HepG2 (cell line): ENCODE measurements around the gene POLR1H. TPM values are rescaled to one million over a fixed set of nuclear protein-coding genes. Genes with fewer than 3 reads are reported as not detected.
A peak's percentile ranks its signal among the peaks of the same experiment; 100 is the strongest.

ENCODE experiments used
- AHDC1 ChIP-seq: sonication (generic); formaldehyde crosslinking; IDR thresholded peaks from 2 replicates; pipeline ENCODE4 v1.5.1; 2020; ENCODE audit warnings: mild to moderate bottlenecking, missing genetic modification reagents, borderline replicate concordance
- DR1 ChIP-seq: sonication (generic); formaldehyde crosslinking; IDR thresholded peaks from 2 replicates; pipeline ENCODE4 v1.8.0; 2021; ENCODE audit warnings: mild to moderate bottlenecking, missing genetic modification reagents, inconsistent platforms
- GTF2F1 ChIP-seq: fragments of 150-350 bp; IDR thresholded peaks from 2 replicates; pipeline ENCODE4 v1.6.1; 2014; ENCODE audit warnings: low read length
- HMG20B ChIP-seq: conservative IDR thresholded peaks from 2 replicates; pipeline ENCODE4 v1.6.1; 2016; ENCODE audit warnings: missing genetic modification reagents, missing compliant biosample characterization
- KDM4B ChIP-seq: sonication (generic); formaldehyde crosslinking; IDR thresholded peaks from 2 replicates; pipeline ENCODE4 v1.4.0; 2020; ENCODE audit warnings: missing genetic modification reagents
- KDM5A ChIP-seq: fragments of 200-600 bp; sonication (generic); IDR thresholded peaks from 2 replicates; pipeline ENCODE4 v1.7.0; 2018; ENCODE audit warnings: antibody characterized with exemption, mild to moderate bottlenecking, low read length, borderline replicate concordance
- MIER2 ChIP-seq: IDR thresholded peaks from 2 replicates; pipeline ENCODE4 v1.6.1; 2016; ENCODE audit warnings: missing biosample characterization, missing genetic modification reagents
- MYC ChIP-seq: sonication (generic); formaldehyde crosslinking; IDR thresholded peaks from 2 replicates; pipeline ENCODE4 v1.9.0; 2021; ENCODE audit warnings: missing genetic modification reagents, borderline replicate concordance
- NCOR1 ChIP-seq: fragments of 200-600 bp; sonication (generic); IDR thresholded peaks from 2 replicates; pipeline ENCODE4 v1.7.0; 2017; ENCODE audit warnings: antibody characterized with exemption, low read length, borderline replicate concordance
- ONECUT2 ChIP-seq: sonication (generic); formaldehyde crosslinking; IDR thresholded peaks from 2 replicates; pipeline ENCODE4 v1.4.0; 2020; ENCODE audit warnings: missing genetic modification reagents
- RXRA ChIP-seq: sonication (generic); formaldehyde crosslinking; IDR thresholded peaks from 2 replicates; pipeline ENCODE4 v1.5.1; 2020; ENCODE audit warnings: missing genetic modification reagents
- TBP ChIP-seq: sonication (generic); formaldehyde crosslinking; IDR thresholded peaks from 2 replicates; pipeline ENCODE4 v1.5.0; 2020; ENCODE audit warnings: missing genetic modification reagents
- TCF7 ChIP-seq: sonication (generic); IDR thresholded peaks from 2 replicates; pipeline ENCODE4 v1.6.1; 2016; ENCODE audit warnings: antibody characterized with exemption, low read depth
- ZNF12 ChIP-seq: sonication (generic); formaldehyde crosslinking; IDR thresholded peaks from 2 replicates; pipeline ENCODE4 v1.5.0; 2020; ENCODE audit warnings: missing genetic modification reagents
- ZNF34 ChIP-seq: sonication (generic); formaldehyde crosslinking; IDR thresholded peaks from 2 replicates; pipeline ENCODE4 v1.4.0; 2020; ENCODE audit warnings: mild to moderate bottlenecking, missing genetic modification reagents, borderline replicate concordance
- ZNF382 ChIP-seq: sonication (generic); formaldehyde crosslinking; IDR thresholded peaks from 2 replicates; pipeline ENCODE4 v1.5.0; 2020; ENCODE audit warnings: missing genetic modification reagents, mild to moderate bottlenecking, borderline replicate concordance
- ZNF644 ChIP-seq: IDR thresholded peaks from 2 replicates; pipeline ENCODE4 v1.6.1; 2016; ENCODE audit warnings: low read depth
- ZNF781 ChIP-seq: sonication (generic); formaldehyde crosslinking; IDR thresholded peaks from 2 replicates; pipeline ENCODE4 v1.5.1; 2020; ENCODE audit warnings: borderline replicate concordance, mild to moderate bottlenecking, missing genetic modification reagents; ENCODE audit errors: not compliant biosample characterization
- ZNF782 ChIP-seq: sonication (generic); formaldehyde crosslinking; IDR thresholded peaks from 2 replicates; pipeline ENCODE4 v1.4.0; 2020; ENCODE audit warnings: missing genetic modification reagents, mild to moderate bottlenecking, borderline replicate concordance
- ZNF83 ChIP-seq: sonication (generic); formaldehyde crosslinking; IDR thresholded peaks from 2 replicates; pipeline ENCODE4 v1.4.0; 2020; ENCODE audit warnings: missing genetic modification reagents, mild to moderate bottlenecking, borderline replicate concordance
- polyA plus RNA-seq, 8 experiments: library from polyadenylated mRNA; depleted of rRNA in 3 of 8; stranded (reverse) in 7 of 8; unstranded in 1 of 8; fragments of >200 nt; fragmentation: Illumina TruSeq in 4 of 8; extraction: Trizol in 4 of 8; gene quantifications; 2 replicates each; pipeline versions ENCODE4 v1.2.1 to v1.2.3, GENCODE V29; 2011 to 2016; ENCODE audit warnings: low read depth in 4 of 8, missing spikeins in 1 of 8, mixed read lengths in 1 of 8; ENCODE audit not compliant: insufficient read depth in 1 of 8
- total RNA-seq, 5 experiments: library from RNA; depleted of rRNA; stranded (reverse); fragments of >200 nt; fragmentation: Illumina TruSeq; extraction: Trizol; gene quantifications; 2 replicates each; pipeline ENCODE4 v1.2.3, GENCODE V29; 2016; ENCODE audit warnings: low read depth in 1 of 5
- TF ChIP-seq, protein P1 (sequence below): sonication (generic); formaldehyde crosslinking; IDR thresholded peaks from 2 replicates; pipeline ENCODE4 v1.8.0; 2022; ENCODE audit warnings: missing genetic modification reagents, mild to moderate bottlenecking, borderline replicate concordance

The POLR1H gene
- total and polyA plus RNA-seq, 2 of the 13 experiments (the other 11 are each of a cell fraction or from before 2014, with no cell fraction given), result 61.4 to 79.8 TPM

GRCh38 chr6:30075790-30076732 is 15.0 kb downstream of the POLR1H start (continued):
- TF ChIP-seq AHDC1, result no peak
- no peak for TF ChIP-seq ZNF782 (CRISPR knock-in tag)
- no peak for TF ChIP-seq KDM4B
- TF ChIP-seq RXRA (CRISPR knock-in tag), result no peak; the same call in 1 of the 2 replicates
- TF ChIP-seq TCF7, result no peak
- no peak for TF ChIP-seq ONECUT2 (CRISPR knock-in tag)
- TF ChIP-seq HMG20B (CRISPR knock-in tag), result no peak
- TF ChIP-seq DR1 (CRISPR knock-in tag), result no peak
- TF ChIP-seq ZNF382 (CRISPR knock-in tag), result no peak
- TF ChIP-seq ZNF12 (CRISPR knock-in tag), result no peak
- TF ChIP-seq MYC, result peak; percentile 14; the same call in 1 of the 2 replicates
- TF ChIP-seq ZNF34 (CRISPR knock-in tag), result no peak
- no peak for TF ChIP-seq ZNF781
- TF ChIP-seq TBP (CRISPR knock-in tag), result no peak
- no peak for TF ChIP-seq ZNF83 (CRISPR knock-in tag)
- TF ChIP-seq NCOR1, result no peak
- TF ChIP-seq KDM5A, result no peak
- no peak for TF ChIP-seq MIER2 (CRISPR knock-in tag)
- TF ChIP-seq, protein P1, sequence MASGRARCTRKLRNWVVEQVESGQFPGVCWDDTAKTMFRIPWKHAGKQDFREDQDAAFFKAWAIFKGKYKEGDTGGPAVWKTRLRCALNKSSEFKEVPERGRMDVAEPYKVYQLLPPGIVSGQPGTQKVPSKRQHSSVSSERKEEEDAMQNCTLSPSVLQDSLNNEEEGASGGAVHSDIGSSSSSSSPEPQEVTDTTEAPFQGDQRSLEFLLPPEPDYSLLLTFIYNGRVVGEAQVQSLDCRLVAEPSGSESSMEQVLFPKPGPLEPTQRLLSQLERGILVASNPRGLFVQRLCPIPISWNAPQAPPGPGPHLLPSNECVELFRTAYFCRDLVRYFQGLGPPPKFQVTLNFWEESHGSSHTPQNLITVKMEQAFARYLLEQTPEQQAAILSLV (CRISPR knock-in tag), result peak; percentile 35; the same call in 1 of the 2 replicates
- TF ChIP-seq ZNF644 (CRISPR knock-in tag), result no peak
- no peak for TF ChIP-seq GTF2F1
